ENCODE data around the gene LRRC47. TPM values are rescaled to one million over a fixed set of nuclear protein-coding genes. Genes with fewer than 3 reads are reported as not detected.

LRRC47 gene
- total and polyA plus RNA-seq, 12 donors: 16.9 to 58.3 (median 44.7) TPM

- Histone ChIP-seq H3K27ac (peak overlapping the region in 2 of 5 donors; percentile 67 to 68), H3K4me3 (peak overlapping the region in 3 of 4 donors; percentile 44 to 89 (median 54)), H3K9me3 (replicated peaks in 1 of 3) (no peaks in the 10 kb centered on the region), H3K4me1 (replicated peaks in 1 of 2) (peaks cover 7 to 20% of the 10 kb centered on the region in 2 donors), H3K36me3 (replicated peaks in 1 of 2) (peaks cover 0 to 3% of the 10 kb centered on the region in 2 donors), H3K27me3 (no peaks in the 10 kb centered on the region)
- intact Hi-C loops (cut with DNase I): loop anchor here in 1 of 2 donors (10.0 kb wide), 1 partner anchor 47 kb away; the partner anchor contains the start of gene LRRC47
- no peak for DNase-seq
- TF ChIP-seq POLR2A (IDR thresholded peaks at IDR 0.05) (no peak), CTCF (IDR thresholded peaks at IDR 0.05) (no peak)
- 39 to 43% (median 42%) methylated on average over 6 of the region's 6 CpGs for WGBS, 4 donors
These were observed 48.8 kb downstream of the LRRC47 start for GRCh38 chr1:3747522-3747848.

DNA sequence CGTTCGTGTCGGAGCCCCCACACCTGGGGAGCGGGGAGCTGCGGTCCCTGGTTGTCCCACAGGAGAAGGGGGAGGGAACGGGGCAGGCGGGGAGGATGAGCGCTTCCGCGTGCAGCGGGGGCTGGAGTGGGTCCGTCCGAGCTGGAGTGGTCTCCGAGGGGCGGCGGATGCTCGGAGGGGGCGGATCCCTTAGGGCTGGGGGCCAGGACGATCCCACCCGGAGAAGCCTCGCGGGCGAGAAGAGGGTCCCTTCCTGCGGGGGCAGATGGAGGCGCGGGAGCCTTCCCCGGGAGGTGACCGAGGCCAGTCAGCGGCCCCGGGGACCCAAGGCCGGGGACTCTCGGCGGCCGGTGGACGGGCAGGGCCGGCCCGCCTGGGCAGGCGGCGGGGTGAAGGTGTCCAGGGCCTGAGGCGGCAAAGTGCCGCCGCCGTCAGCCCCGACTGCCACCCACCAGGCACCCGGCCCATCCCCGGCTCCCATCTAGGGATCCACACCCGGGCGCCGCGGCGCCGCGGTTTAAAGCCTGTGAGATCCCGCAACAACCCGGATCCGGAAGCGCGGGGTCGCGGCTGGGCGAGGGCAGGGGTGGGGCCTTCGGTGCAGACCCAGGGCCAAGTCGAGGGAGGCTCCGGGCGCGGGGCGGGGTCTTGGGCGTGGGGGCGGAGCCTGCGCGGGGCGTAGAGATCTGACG is 49.3 kb downstream of the LRRC47 start:
- 0 to 3% (median 1%) methylated on average over 10 to 73 of the region's 73 CpGs for WGBS, 4 donors

DNA sequence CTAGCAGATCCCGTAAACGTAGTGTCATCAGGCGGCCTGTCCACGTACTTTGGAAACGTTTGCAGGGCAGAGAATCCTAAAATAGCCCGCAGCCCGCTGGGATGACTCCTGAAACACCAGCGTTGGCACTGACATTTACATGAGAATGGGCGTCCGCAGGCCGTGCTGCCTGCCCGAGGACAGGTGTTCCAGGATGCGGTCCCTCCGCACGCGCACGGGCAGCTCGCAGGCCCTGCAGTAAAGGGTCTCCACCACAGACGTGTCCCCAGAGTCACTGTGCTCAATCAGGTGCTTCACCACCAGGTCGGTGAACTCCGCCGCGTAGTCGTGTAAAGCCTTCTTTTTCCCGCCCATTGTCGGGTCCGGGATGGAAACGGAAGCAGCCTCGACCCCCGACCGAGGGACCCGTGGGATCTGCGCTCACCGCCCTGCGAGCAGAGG is 49.9 kb downstream of the LRRC47 start:
- intact Hi-C loops (cut with DNase I): loop anchor here in 1 of 2 donors (10.0 kb wide), 1 partner anchor 48 kb away; the partner anchor contains the start of gene LRRC47

More for the DNA sequence above, 49.3 kb downstream of the LRRC47 start:
- H3K9me3 ChIP-seq (replicated peaks in 1 of 3): no peaks in the 10 kb centered on the region
- H3K4me1 ChIP-seq (replicated peaks in 1 of 2): peaks cover 7 to 20% of the 10 kb centered on the region in 2 donors
- intact Hi-C loops (cut with DNase I): loop anchor here in 1 of 2 donors (10.0 kb wide), 1 partner anchor 48 kb away; the partner anchor contains the start of gene LRRC47
- DNase-seq: peak; percentile 80 to 92 (median 87)
- no peak for TF ChIP-seq CTCF (IDR thresholded peaks at IDR 0.05)
- peak in 1 of 2 donors; percentile 53 for TF ChIP-seq POLR2A (IDR thresholded peaks at IDR 0.05)
- H3K27ac ChIP-seq: peak overlapping the region in 3 of 5 donors; percentile 28 to 68 (median 67)
- peaks cover 0 to 9% of the 10 kb centered on the region in 2 donors for H3K36me3 ChIP-seq (replicated peaks in 1 of 2)
- H3K4me3 ChIP-seq: peak overlapping the region; percentile 44 to 89 (median 68)
- no peaks in the 10 kb centered on the region for H3K27me3 ChIP-seq

More for the DNA sequence above, 49.9 kb downstream of the LRRC47 start:
- TF ChIP-seq POLR2A (IDR thresholded peaks at IDR 0.05) (no peak), CTCF (IDR thresholded peaks at IDR 0.05) (no peak)
- no peaks in the 10 kb centered on the region for H3K27me3 ChIP-seq
- no peaks in the 10 kb centered on the region for H3K9me3 ChIP-seq (replicated peaks in 1 of 3)
- peaks cover 7 to 20% of the 10 kb centered on the region in 2 donors for H3K4me1 ChIP-seq (replicated peaks in 1 of 2)
- 23 to 34% (median 26%) methylated on average over 15 to 35 of the region's 35 CpGs for WGBS, 4 donors
- H3K36me3 ChIP-seq (replicated peaks in 1 of 2): peaks cover 0 to 12% of the 10 kb centered on the region in 2 donors
- H3K4me3 ChIP-seq: peak overlapping the region in 2 of 4 donors; percentile 44 to 89
- H3K27ac ChIP-seq: peak overlapping the region in 3 of 5 donors; percentile 28 to 68 (median 67)
- DNase-seq: peak in 2 of 7 donors; percentile 35 to 48
